ENCODE measurements around the gene SLC2A8.
A peak's percentile ranks its signal among the peaks of the same experiment; 100 is the strongest.

The SLC2A8 gene

GRCh38 chr9:127404631-127405030, 7.7 kb downstream of the SLC2A8 start:
- no peak for DNase-seq

- no peak for DNase-seq
Observed at GRCh38 chr9:127405344-127406125, 8.6 kb downstream of the SLC2A8 start.

DNA sequence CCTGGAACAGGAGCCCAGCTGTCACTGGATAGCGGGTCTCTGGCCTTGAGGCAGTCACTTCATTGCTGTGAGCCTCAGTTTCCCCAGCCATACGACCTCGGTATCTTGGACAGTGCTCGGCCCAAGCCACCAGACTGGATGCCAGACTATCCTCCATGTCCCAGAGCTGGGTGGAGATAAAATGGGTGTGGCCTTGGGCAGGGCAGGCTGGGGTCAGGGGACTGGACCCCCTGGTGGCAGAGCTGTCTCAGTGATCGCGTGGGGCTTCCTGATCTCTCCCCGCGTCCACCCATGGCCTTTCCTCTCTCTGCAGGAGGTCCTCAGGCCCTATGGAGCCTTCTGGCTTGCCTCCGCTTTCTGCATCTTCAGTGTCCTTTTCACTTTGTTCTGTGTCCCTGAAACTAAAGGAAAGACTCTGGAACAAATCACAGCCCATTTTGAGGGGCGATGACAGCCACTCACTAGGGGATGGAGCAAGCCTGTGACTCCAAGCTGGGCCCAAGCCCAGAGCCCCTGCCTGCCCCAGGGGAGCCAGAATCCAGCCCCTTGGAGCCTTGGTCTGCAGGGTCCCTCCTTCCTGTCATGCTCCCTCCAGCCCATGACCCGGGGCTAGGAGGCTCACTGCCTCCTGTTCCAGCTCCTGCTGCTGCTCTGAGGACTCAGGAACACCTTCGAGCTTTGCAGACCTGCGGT, 10.0 kb downstream of the SLC2A8 start:
- DNase-seq = no peak

DNA sequence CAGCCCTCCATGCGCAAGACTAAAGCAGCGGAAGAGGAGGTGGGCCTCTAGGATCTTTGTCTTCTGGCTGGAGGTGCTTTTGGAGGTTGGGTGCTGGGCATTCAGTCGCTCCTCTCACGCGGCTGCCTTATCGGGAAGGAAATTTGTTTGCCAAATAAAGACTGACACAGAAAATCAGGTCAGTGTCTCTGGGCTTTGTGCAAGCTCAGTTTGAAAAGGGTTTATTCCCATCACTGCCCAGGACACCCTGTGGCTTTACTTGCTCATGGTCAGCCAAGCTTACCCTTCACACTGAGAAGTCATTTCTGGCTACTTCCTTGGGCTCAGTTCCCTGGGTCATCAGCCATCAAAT, 10.5 kb downstream of the SLC2A8 start:
- no peak for DNase-seq

GRCh38 chr9:127411122-127411521, 14.2 kb downstream of the SLC2A8 start:
- no peak for DNase-seq

GRCh38 chr9:127415141-127415540, 18.2 kb downstream of the SLC2A8 start:
- no peak for DNase-seq

GRCh38 chr9:127415657-127416056, 18.7 kb downstream of the SLC2A8 start:
- DNase-seq = no peak

GRCh38 chr9:127417131-127418036, 20.4 kb downstream of the SLC2A8 start:
- peak; percentile 42 for DNase-seq

DNA sequence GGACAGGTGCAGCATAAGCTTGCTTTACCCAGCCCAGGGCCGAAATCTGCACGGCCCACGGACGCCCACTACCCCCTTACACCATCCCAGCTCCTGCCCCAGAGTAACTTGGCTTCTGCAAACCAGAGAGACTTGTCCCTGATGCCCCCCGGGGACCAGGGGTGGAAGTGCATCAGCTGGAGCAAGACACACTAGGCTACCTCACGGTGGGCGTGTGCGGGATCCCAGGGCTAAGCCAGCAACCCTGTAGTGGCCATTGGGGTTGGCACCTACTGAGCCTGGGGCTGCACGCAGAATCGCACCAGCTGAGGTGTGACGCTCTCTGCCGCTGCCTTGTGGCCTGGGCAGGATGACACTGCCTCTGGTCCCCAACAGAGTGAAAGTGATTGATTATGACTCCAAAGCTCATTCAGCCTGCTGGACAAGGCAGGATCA, 21.1 kb downstream of the SLC2A8 start:
- no peak for DNase-seq

GRCh38 chr9:127419348-127419747, 22.4 kb downstream of the SLC2A8 start:
- no peak for DNase-seq

- DNase-seq = no peak
Observed at GRCh38 chr9:127421057-127421456, 24.1 kb downstream of the SLC2A8 start.

- no peak for DNase-seq
Observed at GRCh38 chr9:127422133-127422782, 25.3 kb downstream of the SLC2A8 start.

DNA sequence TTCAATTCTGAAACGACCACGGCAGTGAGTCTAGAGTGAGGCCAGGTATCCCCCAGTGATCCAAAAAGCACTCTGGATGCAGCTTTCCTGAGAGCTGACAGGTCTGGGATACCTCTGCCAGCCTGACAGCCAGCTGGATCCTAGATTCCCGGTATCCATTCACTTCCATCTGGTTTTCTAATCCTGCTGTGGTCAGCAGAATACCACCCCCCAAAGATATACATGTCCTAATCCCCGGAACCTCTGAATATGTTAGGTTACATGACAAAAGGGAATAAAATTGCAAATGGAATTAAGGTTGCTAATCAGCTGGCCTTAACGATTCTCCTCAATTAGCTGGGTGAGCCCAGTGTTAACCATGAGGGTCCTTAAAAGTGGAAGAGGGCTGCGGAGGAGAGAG, 25.8 kb downstream of the SLC2A8 start:
- no peak for DNase-seq

GRCh38 chr9:127423476-127423933, 26.5 kb downstream of the SLC2A8 start:
- DNase-seq = no peak

DNA sequence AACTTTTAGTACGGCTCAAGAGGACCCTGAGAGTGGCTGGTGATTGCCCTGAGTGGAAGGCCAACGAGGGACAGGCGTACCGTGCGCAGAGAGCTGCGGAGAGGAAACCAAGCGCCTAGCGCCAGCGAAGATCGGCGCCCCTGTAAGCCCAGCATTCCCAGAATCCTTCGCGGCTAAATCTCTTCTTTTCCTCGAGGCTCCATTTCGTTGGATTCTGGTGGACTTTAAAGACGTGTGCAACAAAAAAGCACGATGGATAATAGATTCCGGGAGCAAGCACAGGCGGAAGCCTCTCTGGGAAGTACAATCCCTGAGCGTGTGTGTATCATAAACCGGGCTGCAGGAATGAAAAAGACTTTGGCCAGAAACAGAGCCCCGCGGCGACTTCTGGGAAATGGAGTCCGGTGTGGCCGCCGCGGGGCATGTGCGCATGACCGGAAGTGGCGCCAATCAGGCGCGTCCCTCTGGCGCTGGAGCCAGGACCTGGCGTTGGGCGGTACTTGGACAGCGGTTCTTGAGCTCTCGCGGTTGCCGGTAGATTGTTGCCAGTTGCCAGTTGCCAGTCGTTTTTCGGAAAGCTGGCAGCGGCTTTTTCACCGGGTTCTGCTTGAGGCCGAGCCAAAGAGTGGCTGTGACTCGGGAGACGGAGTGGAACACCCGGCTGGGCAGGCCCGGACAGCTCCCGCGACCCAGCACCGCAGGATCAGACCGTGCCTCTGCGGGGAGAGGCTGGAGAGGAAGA, 27.1 kb downstream of the SLC2A8 start, which contains the start of gene ZNF79:
ZNF79 (plus strand) TSS at position 449 of the 742 bp plus-strand sequence. CDS start 406 bp downstream, outside the sequence.
- DNase-seq = peak; percentile 87

DNA sequence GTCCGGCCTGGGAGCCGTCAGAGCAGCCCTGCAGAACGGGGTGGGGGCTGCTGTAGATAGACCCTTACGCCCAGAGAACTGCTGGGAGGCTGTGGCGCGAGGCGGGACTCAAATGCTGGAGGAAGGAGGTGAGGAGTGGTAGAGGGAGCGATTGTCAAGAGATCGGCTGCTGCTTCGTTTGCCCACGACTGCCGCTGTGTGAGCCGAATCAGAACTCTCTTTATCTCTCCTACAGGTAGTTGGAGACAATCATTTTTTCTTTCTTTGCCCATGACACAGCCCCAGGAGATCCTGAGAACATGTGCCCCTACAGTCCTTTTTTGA, 27.7 kb downstream of the SLC2A8 start:
- DNase-seq = no peak

- DNase-seq = no peak
Observed at GRCh38 chr9:127426756-127427155, 29.8 kb downstream of the SLC2A8 start.

GRCh38 chr9:127428348-127428747, 31.4 kb downstream of the SLC2A8 start:
- no peak for DNase-seq

- no peak for DNase-seq
Observed at GRCh38 chr9:127430415-127430814, 33.4 kb downstream of the SLC2A8 start.

- no peak for DNase-seq
Observed at GRCh38 chr9:127437497-127438264, 40.7 kb downstream of the SLC2A8 start.

- no peak for DNase-seq
Observed at GRCh38 chr9:127438394-127438793, 41.4 kb downstream of the SLC2A8 start.

Data from fibroblast of upper back skin (primary cell).